Activated naive CD4-positive, alpha-beta T cell treated with anti-CD3 and anti-CD28 coated beads for 36 hours (primary cell): ENCODE measurements around the gene ZBTB40. TPM values are rescaled to one million over a fixed set of nuclear protein-coding genes. Genes with fewer than 3 reads are reported as not detected.

Experiments
- CTCF ChIA-PET: fragments of 350-600 bp; sonication (Branson Sonifier 250); formaldehyde crosslinking; loops from one replicate; lab custom pipeline; 2021; ENCODE audit warnings: antibody characterized with exemption; lab: Charles Lee
- DNase-seq: peaks from one replicate; pipeline ENCODE4 v3.0.0-alpha.2; 2020
- H3K27ac Mint-ChIP-seq: one replicate; pipeline ENCODE4 v1.8.0; 2021; ENCODE audit warnings: mild to moderate bottlenecking, mixed read lengths
- H3K27me3 Mint-ChIP-seq: one replicate; pipeline ENCODE4 v1.8.0; 2021; ENCODE audit warnings: low read depth, mixed read lengths
- H3K36me3 Mint-ChIP-seq: one replicate; pipeline ENCODE4 v1.8.0; 2021; ENCODE audit warnings: low read depth, mixed read lengths
- H3K4me1 Mint-ChIP-seq: one replicate; pipeline ENCODE4 v1.8.0; 2021; ENCODE audit warnings: low read depth, mixed read lengths
- H3K4me3 Mint-ChIP-seq: one replicate; pipeline ENCODE4 v1.8.0; 2021; ENCODE audit warnings: mild to moderate bottlenecking, moderate library complexity, mixed read lengths
- H3K9me3 Mint-ChIP-seq: one replicate; pipeline ENCODE4 v1.8.0; 2021; ENCODE audit warnings: mixed read lengths
- intact Hi-C: fragments of 100-400 bp; cut with micrococcal nuclease; formaldehyde crosslinking; loops from one replicate; pipeline ENCODE4 v1.15.1; 2023
- total RNA-seq, 2 experiments: library from RNA; stranded (reverse); gene quantifications; one replicate each; pipeline ENCODE4 v1.2.3, GENCODE V29; 2021

Gene ZBTB40
- total RNA-seq, 2 experiments from 2014 or later = 11.5 to 13.1 TPM

GRCh38 chr1:22556391-22557104 lies 104.9 kb downstream of the ZBTB40 start:
- intact Hi-C loops = no loop called here
- Mint-ChIP-seq H3K36me3 (no peaks in the 10 kb centered on the region), H3K9me3 (no peaks in the 10 kb centered on the region), H3K27ac (no peak overlapping the region), H3K4me3 (no peak overlapping the region), H3K4me1 (no peaks in the 10 kb centered on the region), H3K27me3 (peaks cover 45% of the 10 kb centered on the region)
- no peak for DNase-seq
- CTCF ChIA-PET = no interaction called here

GRCh38 chr1:22557341-22557950 lies 105.8 kb downstream of the ZBTB40 start:
- H3K27me3 Mint-ChIP-seq = peaks cover 52% of the 10 kb centered on the region
- H3K36me3 Mint-ChIP-seq = no peaks in the 10 kb centered on the region
- no peak overlapping the region for H3K4me3 Mint-ChIP-seq
- CTCF ChIA-PET = no interaction called here
- intact Hi-C loops = no loop called here
- H3K27ac Mint-ChIP-seq = no peak overlapping the region
- DNase-seq = no peak
- no peaks in the 10 kb centered on the region for H3K9me3 Mint-ChIP-seq
- no peaks in the 10 kb centered on the region for H3K4me1 Mint-ChIP-seq

- H3K4me3 Mint-ChIP-seq = peak within 1 kb of the TSS; percentile 5
- peaks cover 5% of the 10 kb centered on the region for H3K4me1 Mint-ChIP-seq
- H3K9me3 Mint-ChIP-seq = no peaks in the 10 kb centered on the region
- DNase-seq = no peak
- no peaks in the 10 kb centered on the region for H3K36me3 Mint-ChIP-seq
- no peak within 1 kb of the TSS for H3K27ac Mint-ChIP-seq
- peaks cover 38% of the 10 kb centered on the region for H3K27me3 Mint-ChIP-seq
- CTCF ChIA-PET = interaction anchor here (1.7 kb wide), 1 partner anchor 79 kb away, joined by 3 read pairs; no protein-coding TSS in a partner anchor
- intact Hi-C loops = no loop called here
Measured at GRCh38 chr1:22562584-22563583, 111.2 kb downstream of the ZBTB40 start, which contains the start of gene EPHA8. Gene EPHA8 (plus strand): TSS chr1:22563489. CDS start chr1:22563636, 147 bp downstream.

DNA sequence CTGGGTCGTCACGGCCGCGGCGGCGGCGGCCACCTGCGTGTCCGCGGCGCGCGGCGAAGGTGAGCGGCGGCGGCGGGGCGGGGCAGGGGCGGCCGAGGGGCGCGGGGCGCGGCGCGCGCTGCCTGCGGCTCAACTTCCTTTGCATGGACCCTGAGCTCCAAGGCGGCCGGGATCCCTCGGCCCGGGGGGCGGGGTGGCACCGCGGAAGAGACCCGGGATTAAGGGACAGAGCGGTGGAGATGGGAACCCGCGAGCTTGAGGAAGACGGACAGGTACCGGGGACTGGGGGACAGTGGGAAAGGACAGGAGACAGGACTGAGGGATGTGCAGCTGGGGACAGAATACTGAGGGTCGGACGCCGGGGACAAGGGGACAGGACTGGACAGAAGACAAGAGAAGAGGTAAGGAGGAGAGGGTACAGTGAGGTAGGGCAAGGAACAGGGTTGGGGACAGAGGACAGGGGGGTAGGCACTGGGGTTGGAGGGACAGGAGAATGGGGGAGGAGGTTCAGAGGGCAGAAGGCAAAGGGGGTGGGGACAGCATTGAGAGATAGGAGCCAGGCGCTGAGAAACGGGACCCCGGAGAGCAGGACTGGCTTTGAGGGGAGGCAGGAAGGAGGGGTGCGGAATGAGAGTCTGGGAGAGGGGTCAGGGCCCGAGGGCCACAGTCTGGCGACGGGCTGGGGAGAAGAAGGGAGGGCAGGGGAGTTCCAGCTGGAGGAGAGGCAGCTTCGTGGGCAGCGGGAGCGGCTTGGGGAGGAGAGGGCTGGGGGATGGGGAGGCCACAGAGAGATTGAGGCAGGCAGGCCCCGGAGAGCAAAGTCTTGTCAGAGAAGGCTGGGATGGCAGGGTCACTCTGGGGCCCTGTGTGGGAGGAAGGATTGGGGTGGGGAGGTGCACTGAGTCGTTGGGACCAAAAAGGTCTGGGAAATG lies 112.3 kb downstream of the ZBTB40 start:
- no peaks in the 10 kb centered on the region for H3K36me3 Mint-ChIP-seq
- no peak overlapping the region for H3K27ac Mint-ChIP-seq
- no peaks in the 10 kb centered on the region for H3K9me3 Mint-ChIP-seq
- peaks cover 37% of the 10 kb centered on the region for H3K27me3 Mint-ChIP-seq
- no peak for DNase-seq
- CTCF ChIA-PET = no interaction called here
- intact Hi-C loops = no loop called here
- peaks cover 5% of the 10 kb centered on the region for H3K4me1 Mint-ChIP-seq
- H3K4me3 Mint-ChIP-seq = peak overlapping the region; percentile 5

- CTCF ChIA-PET = no interaction called here
- intact Hi-C loops = no loop called here
- DNase-seq = no peak
- H3K27ac Mint-ChIP-seq = no peak overlapping the region
- H3K4me3 Mint-ChIP-seq = no peak overlapping the region
- peaks cover 5% of the 10 kb centered on the region for H3K4me1 Mint-ChIP-seq
- peaks cover 29% of the 10 kb centered on the region for H3K27me3 Mint-ChIP-seq
- no peaks in the 10 kb centered on the region for H3K9me3 Mint-ChIP-seq
- no peaks in the 10 kb centered on the region for H3K36me3 Mint-ChIP-seq
Measured at GRCh38 chr1:22566161-22566560, 114.5 kb downstream of the ZBTB40 start.

DNA sequence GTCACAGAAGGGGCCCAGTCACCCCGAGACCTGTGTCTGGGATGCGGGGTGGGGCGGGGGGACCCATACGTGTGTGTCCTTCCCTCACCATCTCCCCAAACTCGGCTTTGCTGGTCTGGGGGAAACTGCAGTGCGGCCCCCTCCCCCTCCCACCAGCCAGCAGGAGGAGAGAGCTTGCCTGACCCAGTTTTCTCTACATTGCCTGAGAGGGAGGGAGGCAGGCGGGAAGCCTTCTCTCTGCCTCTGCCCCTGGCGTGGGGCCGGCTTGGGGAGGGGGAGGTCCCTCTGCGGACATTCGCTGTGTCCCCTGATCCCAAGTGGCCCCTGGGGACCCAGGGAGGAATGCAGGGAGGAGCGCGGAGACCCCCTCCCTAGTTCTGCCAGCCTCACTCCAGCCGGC lies 115.5 kb downstream of the ZBTB40 start:
- intact Hi-C loops = no loop called here
- CTCF ChIA-PET = no interaction called here
- no peak for DNase-seq
- Mint-ChIP-seq H3K36me3 (no peaks in the 10 kb centered on the region), H3K9me3 (no peaks in the 10 kb centered on the region), H3K27ac (no peak overlapping the region), H3K27me3 (peaks cover 22% of the 10 kb centered on the region), H3K4me1 (peaks cover 5% of the 10 kb centered on the region), H3K4me3 (no peak overlapping the region)

DNA sequence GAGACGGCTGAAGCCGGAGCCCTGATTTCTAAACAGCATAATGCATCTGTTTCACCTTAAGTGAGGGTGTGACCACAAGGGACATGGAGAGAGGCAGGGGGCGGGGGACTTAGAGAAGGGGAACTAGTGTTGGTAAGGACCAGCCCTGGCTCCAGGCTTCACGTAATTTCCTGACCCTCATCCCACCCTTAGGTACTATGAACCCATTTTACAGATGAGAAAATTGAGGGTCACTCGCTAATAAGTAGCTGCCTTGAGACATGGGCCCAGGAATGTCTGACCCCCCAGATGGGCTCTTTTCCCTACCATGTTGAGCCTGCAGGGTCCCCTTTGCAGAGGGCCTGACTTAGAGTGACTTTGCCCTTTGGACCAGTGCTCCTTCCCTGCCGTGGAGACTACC lies 116.3 kb downstream of the ZBTB40 start:
- Mint-ChIP-seq H3K4me1 (peaks cover 5% of the 10 kb centered on the region), H3K4me3 (no peak overlapping the region), H3K9me3 (no peaks in the 10 kb centered on the region), H3K27ac (no peak overlapping the region), H3K36me3 (no peaks in the 10 kb centered on the region), H3K27me3 (peaks cover 14% of the 10 kb centered on the region)
- intact Hi-C loops = no loop called here
- CTCF ChIA-PET = no interaction called here
- DNase-seq = no peak

- CTCF ChIA-PET = no interaction called here
- no peaks in the 10 kb centered on the region for H3K36me3 Mint-ChIP-seq
- intact Hi-C loops = no loop called here
Measured at GRCh38 chr1:22569269-22569668, 117.6 kb downstream of the ZBTB40 start.

GRCh38 chr1:22570140-22570909 lies 118.7 kb downstream of the ZBTB40 start:
- no peaks in the 10 kb centered on the region for H3K4me1 Mint-ChIP-seq
- H3K36me3 Mint-ChIP-seq = no peaks in the 10 kb centered on the region
- no peak for DNase-seq
- intact Hi-C loops = no loop called here
- CTCF ChIA-PET = no interaction called here
- no peak overlapping the region for H3K4me3 Mint-ChIP-seq
- no peak overlapping the region for H3K27ac Mint-ChIP-seq
- H3K9me3 Mint-ChIP-seq = no peaks in the 10 kb centered on the region
- H3K27me3 Mint-ChIP-seq = no peaks in the 10 kb centered on the region

More at GRCh38 chr1:22569269-22569668, 117.6 kb downstream of the ZBTB40 start:
- H3K27me3 Mint-ChIP-seq = peaks cover 7% of the 10 kb centered on the region
- DNase-seq = no peak
- no peak overlapping the region for H3K4me3 Mint-ChIP-seq
- H3K27ac Mint-ChIP-seq = no peak overlapping the region
- H3K4me1 Mint-ChIP-seq = no peaks in the 10 kb centered on the region
- H3K9me3 Mint-ChIP-seq = no peaks in the 10 kb centered on the region

GRCh38 chr1:22572818-22573217 lies 121.2 kb downstream of the ZBTB40 start:
- Mint-ChIP-seq H3K9me3 (peaks cover 4% of the 10 kb centered on the region), H3K27me3 (no peaks in the 10 kb centered on the region), H3K36me3 (no peaks in the 10 kb centered on the region), H3K27ac (no peak overlapping the region), H3K4me1 (no peaks in the 10 kb centered on the region), H3K4me3 (no peak overlapping the region)
- CTCF ChIA-PET = no interaction called here
- DNase-seq = no peak
- intact Hi-C loops = no loop called here

- Mint-ChIP-seq H3K4me3 (no peak overlapping the region), H3K36me3 (no peaks in the 10 kb centered on the region), H3K27ac (no peak overlapping the region), H3K4me1 (no peaks in the 10 kb centered on the region), H3K9me3 (peaks cover 8% of the 10 kb centered on the region), H3K27me3 (no peaks in the 10 kb centered on the region)
- intact Hi-C loops = no loop called here
- no peak for DNase-seq
- CTCF ChIA-PET = no interaction called here
Measured at GRCh38 chr1:22573237-22573636, 121.6 kb downstream of the ZBTB40 start.
